Ascending aorta (tissue), 2 donors: ENCODE results near the gene CNTF. TPM values are rescaled to one million over a fixed set of nuclear protein-coding genes. Genes with fewer than 3 reads are reported as not detected.

Experiments used
- DNase-seq, 2 donors: peaks; one replicate each; pipeline ENCODE4 v3.0.0-alpha.2; 2019; ENCODE audit warnings: low spot score in 2 of 2
- H3K27ac ChIP-seq, 2 donors: fragments of 200-600 bp; sonication (generic); one replicate each; pipeline ENCODE4 v1.5.1; 2016 to 2017; ENCODE audit warnings: mild to moderate bottlenecking in 1 of 2
- H3K27me3 ChIP-seq: fragments of 200-600 bp; sonication (generic); one replicate; pipeline ENCODE4 v1.5.1; 2017
- H3K36me3 ChIP-seq, 2 donors: fragments of 200-600 bp; sonication (generic); one replicate each; pipeline ENCODE4 v1.5.1; 2016
- H3K4me1 ChIP-seq, 2 donors: fragments of 200-600 bp; sonication (generic); one replicate each; pipeline ENCODE4 v1.5.1; 2016 to 2017; ENCODE audit warnings: mild to moderate bottlenecking in 1 of 2
- H3K4me3 ChIP-seq, 2 donors: fragments of 200-600 bp; sonication (generic); one replicate each; pipeline ENCODE4 v1.5.1; 2016 to 2017; ENCODE audit warnings: mild to moderate bottlenecking in 1 of 2
- H3K9me3 ChIP-seq, 2 donors: fragments of 200-600 bp; sonication (generic); one replicate each; pipeline ENCODE4 v1.5.1; 2016
- intact Hi-C: fragments of 100-400 bp; cut with DNase I; formaldehyde crosslinking; loops from one replicate; pipeline ENCODE4 v1.15.1; 2023
- total RNA-seq: library from RNA; depleted of rRNA; stranded (reverse); fragments of >200 nt; gene quantifications from one replicate; pipeline ENCODE4 v1.1.0, GENCODE V29; 2016
- TF ChIP-seq, protein P1 (sequence below), 3 experiments: fragments of 200-600 bp in 2 of 3; fragments of 450-650 bp in 1 of 3; sonication (generic) in 2 of 3; IDR thresholded peaks; one replicate each; pipeline ENCODE4 v1.5.1; 2016 to 2019; ENCODE audit warnings: antibody characterized with exemption in 3 of 3, mild to moderate bottlenecking in 1 of 3, moderate library complexity in 1 of 3

CNTF gene
- total RNA-seq, 1 donor from 2014 or later: 1.9 TPM

DNA sequence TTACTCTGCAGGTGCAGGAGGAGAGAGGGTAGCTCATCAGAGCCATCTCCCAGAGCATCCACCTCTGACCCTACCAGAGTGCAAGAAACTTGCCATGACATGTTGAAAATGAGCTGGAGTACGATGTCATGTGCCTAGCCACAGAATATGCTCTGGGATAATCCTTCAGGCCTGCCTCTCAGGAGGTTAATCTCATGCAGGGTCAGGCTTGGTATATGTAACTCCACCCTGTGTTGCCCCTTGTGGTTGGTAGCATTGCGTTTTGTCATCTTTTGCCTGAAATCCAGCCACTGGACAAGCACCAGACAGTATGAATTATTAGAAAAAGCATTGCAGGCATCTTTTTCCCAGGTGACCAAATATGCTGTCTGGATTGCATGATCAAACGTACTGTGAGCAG is 36.2 kb downstream of the CNTF start:
- no peaks in the 10 kb centered on the region for H3K36me3 ChIP-seq
- no peak overlapping the region for H3K27ac ChIP-seq
- TF ChIP-seq, protein P1, sequence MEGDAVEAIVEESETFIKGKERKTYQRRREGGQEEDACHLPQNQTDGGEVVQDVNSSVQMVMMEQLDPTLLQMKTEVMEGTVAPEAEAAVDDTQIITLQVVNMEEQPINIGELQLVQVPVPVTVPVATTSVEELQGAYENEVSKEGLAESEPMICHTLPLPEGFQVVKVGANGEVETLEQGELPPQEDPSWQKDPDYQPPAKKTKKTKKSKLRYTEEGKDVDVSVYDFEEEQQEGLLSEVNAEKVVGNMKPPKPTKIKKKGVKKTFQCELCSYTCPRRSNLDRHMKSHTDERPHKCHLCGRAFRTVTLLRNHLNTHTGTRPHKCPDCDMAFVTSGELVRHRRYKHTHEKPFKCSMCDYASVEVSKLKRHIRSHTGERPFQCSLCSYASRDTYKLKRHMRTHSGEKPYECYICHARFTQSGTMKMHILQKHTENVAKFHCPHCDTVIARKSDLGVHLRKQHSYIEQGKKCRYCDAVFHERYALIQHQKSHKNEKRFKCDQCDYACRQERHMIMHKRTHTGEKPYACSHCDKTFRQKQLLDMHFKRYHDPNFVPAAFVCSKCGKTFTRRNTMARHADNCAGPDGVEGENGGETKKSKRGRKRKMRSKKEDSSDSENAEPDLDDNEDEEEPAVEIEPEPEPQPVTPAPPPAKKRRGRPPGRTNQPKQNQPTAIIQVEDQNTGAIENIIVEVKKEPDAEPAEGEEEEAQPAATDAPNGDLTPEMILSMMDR (IDR thresholded peaks at IDR 0.05): no peak
- H3K9me3 ChIP-seq: no peaks in the 10 kb centered on the region
- no peaks in the 10 kb centered on the region for H3K4me1 ChIP-seq
- intact Hi-C loops: no loop called here
- no peaks in the 10 kb centered on the region for H3K27me3 ChIP-seq
- DNase-seq: no peak
- H3K4me3 ChIP-seq: no peak overlapping the region

DNA sequence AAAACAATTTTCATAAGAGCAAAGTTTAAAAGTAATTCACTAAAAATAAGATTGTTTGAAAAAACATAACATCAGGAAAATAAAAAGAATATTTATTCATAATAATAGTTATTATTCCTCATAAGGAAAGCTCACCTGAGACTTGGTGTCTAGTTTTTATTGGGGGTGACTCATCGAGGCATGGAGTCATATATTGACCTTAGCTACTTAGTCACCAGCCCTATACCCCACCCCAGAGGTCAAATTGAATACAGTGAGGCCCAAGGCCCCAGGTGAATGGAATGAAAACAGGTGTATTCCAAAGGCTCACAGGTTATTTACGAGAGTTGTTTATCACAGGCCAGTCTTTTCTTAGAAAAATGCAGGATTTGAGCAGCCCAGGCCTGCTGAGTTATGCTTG is 36.9 kb downstream of the CNTF start:
- Histone ChIP-seq H3K36me3 (no peaks in the 10 kb centered on the region), H3K4me1 (no peaks in the 10 kb centered on the region), H3K27me3 (no peaks in the 10 kb centered on the region), H3K9me3 (no peaks in the 10 kb centered on the region), H3K4me3 (no peak overlapping the region), H3K27ac (no peak overlapping the region)
- TF ChIP-seq, protein P1 (IDR thresholded peaks at IDR 0.05): no peak
- DNase-seq: no peak
- intact Hi-C loops: no loop called here

DNA sequence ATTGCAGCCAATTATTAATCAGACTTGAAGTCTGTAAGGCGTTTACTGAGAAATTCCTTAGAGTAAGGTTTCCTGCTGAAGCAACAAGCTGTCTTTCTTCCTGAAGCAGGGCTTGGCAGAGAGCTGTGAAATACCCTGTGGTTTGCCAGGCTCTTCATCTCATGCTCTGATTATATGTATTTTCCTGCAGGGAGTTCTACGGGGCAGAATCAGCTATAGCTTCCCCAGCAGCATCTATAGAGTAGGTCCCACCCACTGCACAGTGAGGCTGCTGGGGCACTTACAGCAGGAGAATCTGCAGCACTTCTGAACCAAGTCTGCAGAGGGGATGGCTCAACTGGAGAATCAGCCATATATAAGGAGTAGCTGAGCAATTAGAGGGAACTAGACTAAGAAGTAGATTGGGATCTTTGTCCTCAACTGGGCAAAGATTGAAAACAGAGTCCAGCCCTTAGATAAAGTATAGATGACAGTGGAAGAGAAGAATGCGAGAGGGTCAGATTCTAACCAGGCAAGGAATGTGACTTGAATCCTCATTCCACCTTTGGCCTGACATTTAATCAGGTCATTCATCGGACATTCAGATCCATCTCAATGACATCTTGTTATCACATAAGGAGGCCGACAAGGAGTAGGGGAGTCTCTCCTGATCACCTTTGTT is 37.6 kb downstream of the CNTF start:
- no peaks in the 10 kb centered on the region for H3K4me1 ChIP-seq
- TF ChIP-seq, protein P1 (IDR thresholded peaks at IDR 0.05): no peak
- no peak for DNase-seq
- no peak overlapping the region for H3K27ac ChIP-seq
- no peaks in the 10 kb centered on the region for H3K36me3 ChIP-seq
- no peaks in the 10 kb centered on the region for H3K9me3 ChIP-seq
- H3K27me3 ChIP-seq: no peaks in the 10 kb centered on the region
- intact Hi-C loops: no loop called here
- no peak overlapping the region for H3K4me3 ChIP-seq

DNA sequence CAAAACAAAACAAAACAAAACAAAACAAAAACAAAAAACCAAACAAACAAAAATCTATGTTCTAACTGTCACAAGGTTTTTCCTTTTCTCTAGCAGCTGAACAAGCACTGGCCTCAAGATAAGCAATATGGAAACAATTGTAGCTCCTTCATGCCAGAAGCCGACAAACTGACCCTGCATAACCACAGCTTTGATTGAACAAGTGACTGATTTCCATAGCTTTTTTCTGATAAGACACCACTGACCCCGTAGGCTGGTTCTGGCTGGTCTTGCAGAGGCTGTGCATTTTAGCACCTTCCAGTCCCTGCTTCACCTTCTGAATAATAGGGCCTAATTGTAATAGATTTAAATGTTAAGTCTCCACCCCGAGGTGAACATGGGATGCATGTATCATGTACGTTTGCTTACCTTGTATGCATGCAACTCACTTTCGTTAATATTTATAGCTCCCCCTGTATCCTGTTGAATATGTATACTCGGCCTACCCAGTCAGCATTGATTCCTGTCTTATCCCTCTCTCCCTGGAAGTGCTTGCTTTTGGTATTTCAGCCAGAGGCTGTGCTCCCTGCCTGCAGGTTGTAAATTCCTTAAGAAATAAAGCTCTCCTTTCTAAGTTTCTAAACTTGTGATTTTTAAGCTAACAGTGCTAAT is 49.6 kb downstream of the CNTF start:
- no peaks in the 10 kb centered on the region for H3K27me3 ChIP-seq
- TF ChIP-seq, protein P1 (IDR thresholded peaks at IDR 0.05): no peak
- DNase-seq: no peak
- no peak overlapping the region for H3K27ac ChIP-seq
- no peaks in the 10 kb centered on the region for H3K9me3 ChIP-seq
- no peak overlapping the region for H3K4me3 ChIP-seq
- H3K4me1 ChIP-seq: no peaks in the 10 kb centered on the region
- H3K36me3 ChIP-seq: no peaks in the 10 kb centered on the region
- intact Hi-C loops: no loop called here

DNA sequence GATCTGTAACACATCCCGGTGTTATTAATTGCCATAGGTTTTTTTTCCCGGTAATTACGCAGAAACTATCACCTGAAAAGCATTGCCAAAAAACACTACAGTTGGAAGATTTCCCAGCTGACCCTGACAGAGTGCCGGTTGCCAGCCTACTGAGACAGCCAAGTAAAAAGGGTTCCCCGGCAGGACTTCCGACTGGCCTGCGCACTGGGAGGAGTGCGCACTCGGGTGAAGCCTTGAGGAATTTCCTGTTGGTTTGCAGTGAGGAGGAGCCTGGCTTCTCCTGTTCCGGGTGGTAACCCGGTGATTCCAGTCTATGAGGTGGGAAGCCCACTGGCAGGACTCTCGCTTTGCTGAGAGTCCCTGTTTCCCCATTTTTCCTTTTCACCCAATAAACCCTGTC is 52.1 kb downstream of the CNTF start:
- Histone ChIP-seq H3K9me3 (no peaks in the 10 kb centered on the region), H3K27ac (no peak overlapping the region), H3K36me3 (no peaks in the 10 kb centered on the region), H3K4me1 (no peaks in the 10 kb centered on the region), H3K27me3 (no peaks in the 10 kb centered on the region), H3K4me3 (no peak overlapping the region)
- TF ChIP-seq, protein P1 (IDR thresholded peaks at IDR 0.05): no peak
- intact Hi-C loops: no loop called here
- DNase-seq: no peak

Other genes starting within 250 kb of the CNTF start
- gene OR5B3, start 215.8 kb upstream of the CNTF start, total RNA-seq: not detected
- gene OR5B2, start 194.5 kb upstream of the CNTF start, total RNA-seq: not detected
- gene OR5B12, start 180.4 kb upstream of the CNTF start, total RNA-seq: 2.9 TPM
- gene OR5B21, start 114.6 kb upstream of the CNTF start, total RNA-seq: not detected
- 2.1 TPM for gene LPXN, start 46.8 kb upstream of the CNTF start, total RNA-seq
- 32.5 TPM for gene ZFP91, start 43.6 kb upstream of the CNTF start, total RNA-seq
- not detected for gene GLYAT, start 109.3 kb downstream of the CNTF start, total RNA-seq
- not detected for gene GLYATL2, start 222.0 kb downstream of the CNTF start, total RNA-seq